Adrenal gland (tissue), 5 donors: ENCODE data around the gene GJB4.

ENCODE experiments used
- POLR2A ChIP-seq, 2 donors: fragments of 450-650 bp; IDR thresholded peaks; one replicate each; pipeline ENCODE4 v1.6.1; 2017; ENCODE audit warnings: antibody characterized with exemption in 2 of 2, mild to moderate bottlenecking in 2 of 2, moderate library complexity in 1 of 2
- TF ChIP-seq, protein P1 (sequence below), 6 experiments: fragments of 450-650 bp in 4 of 6; fragments of 200-600 bp in 2 of 6; sonication (generic) in 1 of 6; IDR thresholded peaks; 1 replicate in 5 of 6; 2 replicates in 1 of 6; pipeline versions ENCODE4 v1.5.1 to v1.8.0; 2016 to 2021; ENCODE audit warnings: antibody characterized with exemption in 6 of 6, mild to moderate bottlenecking in 2 of 6, moderate library complexity in 1 of 6
- donor health status: DM: no; HTN: no; CAD: no.

DNA sequence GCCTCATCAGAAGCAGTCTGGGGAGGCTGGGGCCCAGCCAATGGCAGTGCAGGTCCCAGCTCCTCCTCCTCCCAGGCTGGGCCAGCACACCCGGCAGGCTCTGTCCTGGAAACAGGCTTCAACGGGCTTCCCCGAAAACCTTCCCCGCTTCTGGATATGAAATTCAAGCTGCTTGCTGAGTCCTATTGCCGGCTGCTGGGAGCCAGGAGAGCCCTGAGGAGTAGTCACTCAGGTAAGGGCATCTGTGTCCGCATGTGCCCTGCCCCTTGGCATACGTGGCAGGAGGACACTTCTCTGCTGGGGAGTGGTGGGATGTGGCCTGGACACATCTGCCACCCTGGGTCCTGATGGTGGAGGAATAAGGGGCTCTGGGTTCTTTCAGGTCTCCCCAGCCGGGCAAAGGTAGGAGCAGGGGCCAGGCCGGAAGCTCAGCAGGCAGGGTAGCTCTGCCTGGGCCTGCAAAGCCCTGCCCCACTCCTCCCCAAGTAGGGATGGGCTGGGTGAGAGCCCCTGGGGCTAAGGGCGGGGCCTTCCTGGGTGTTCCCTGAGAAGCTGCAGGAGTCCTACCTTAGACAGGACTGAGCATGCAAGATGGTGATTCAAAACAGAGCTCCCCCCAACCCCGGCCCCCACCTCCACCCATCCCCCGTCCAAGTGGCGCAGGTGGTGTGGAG is 4.4 kb upstream of the GJB4 start, which contains the start of gene GJB5:
- TF ChIP-seq, protein P1, sequence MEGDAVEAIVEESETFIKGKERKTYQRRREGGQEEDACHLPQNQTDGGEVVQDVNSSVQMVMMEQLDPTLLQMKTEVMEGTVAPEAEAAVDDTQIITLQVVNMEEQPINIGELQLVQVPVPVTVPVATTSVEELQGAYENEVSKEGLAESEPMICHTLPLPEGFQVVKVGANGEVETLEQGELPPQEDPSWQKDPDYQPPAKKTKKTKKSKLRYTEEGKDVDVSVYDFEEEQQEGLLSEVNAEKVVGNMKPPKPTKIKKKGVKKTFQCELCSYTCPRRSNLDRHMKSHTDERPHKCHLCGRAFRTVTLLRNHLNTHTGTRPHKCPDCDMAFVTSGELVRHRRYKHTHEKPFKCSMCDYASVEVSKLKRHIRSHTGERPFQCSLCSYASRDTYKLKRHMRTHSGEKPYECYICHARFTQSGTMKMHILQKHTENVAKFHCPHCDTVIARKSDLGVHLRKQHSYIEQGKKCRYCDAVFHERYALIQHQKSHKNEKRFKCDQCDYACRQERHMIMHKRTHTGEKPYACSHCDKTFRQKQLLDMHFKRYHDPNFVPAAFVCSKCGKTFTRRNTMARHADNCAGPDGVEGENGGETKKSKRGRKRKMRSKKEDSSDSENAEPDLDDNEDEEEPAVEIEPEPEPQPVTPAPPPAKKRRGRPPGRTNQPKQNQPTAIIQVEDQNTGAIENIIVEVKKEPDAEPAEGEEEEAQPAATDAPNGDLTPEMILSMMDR (IDR thresholded peaks at IDR 0.05) = no peak
- no peak for TF ChIP-seq POLR2A (IDR thresholded peaks at IDR 0.05)
